Measurements from ENCODE around the gene KIRREL3. TPM values are rescaled to one million over a fixed set of nuclear protein-coding genes. Genes with fewer than 3 reads are reported as not detected.

The KIRREL3 gene
- polyA plus RNA-seq, 1 of the 3 experiments (the other 2 are of a cell fraction), result 3.7 TPM

GRCh38 chr11:126896025-126896424 is 104.5 kb downstream of the KIRREL3 start:
- Histone ChIP-seq H3F3A (replicated peaks; ENCODE audit: insufficient read depth) (peaks cover 12% of the 10 kb centered on the region), H3K27ac (ENCODE audit: low read depth in 2 of 2, low read length in 1 of 2) (no peak overlapping the region), H3K9ac (no peak overlapping the region), H3K9me2 (no peaks in the 10 kb centered on the region), H4K20me1 (ENCODE audit: insufficient read depth) (no peaks in the 10 kb centered on the region), H3K79me2 (ENCODE audit: insufficient read depth) (no peaks in the 10 kb centered on the region), H3K4me3 (ENCODE audit: low read depth in 2 of 2, low read length in 1 of 2) (no peak overlapping the region), H2AFZ (ENCODE audit: low read depth) (no peak overlapping the region), H3K27me3 (ENCODE audit: insufficient read depth) (no peaks in the 10 kb centered on the region), H3K4me1 (ENCODE audit: control insufficient read depth in 1 of 2, insufficient read depth in 2 of 2, low read depth in 1 of 2, low read length in 1 of 2) (peaks cover 0 to 12% of the 10 kb centered on the region in 2 experiments; a peak in 2 of 4 replicates), H3K36me3 (replicated peaks in 1 of 2; ENCODE audit: control insufficient read depth in 1 of 2, insufficient read depth in 2 of 2, low read length in 1 of 2) (peaks cover 0 to 3% of the 10 kb centered on the region in 2 experiments), H3K9me3 (no peaks in the 10 kb centered on the region), H3K4me2 (no peak overlapping the region)
- no peak for DNase-seq
- no peak for TF ChIP-seq RCOR1 (IDR thresholded peaks at IDR 0.05; ENCODE audit: low read length)
- no peak for TF ChIP-seq TEAD4 (IDR thresholded peaks at IDR 0.05; ENCODE audit: borderline replicate concordance, insufficient read depth)
- TF ChIP-seq NRF1 (IDR thresholded peaks at IDR 0.05; ENCODE audit: low read depth, low read length), result no peak
- TF ChIP-seq SIN3A (IDR thresholded peaks at IDR 0.05; ENCODE audit: borderline replicate concordance, low read depth, low read length), result no peak
- TF ChIP-seq NFIC (IDR thresholded peaks at IDR 0.05; ENCODE audit: borderline replicate concordance), result no peak
- TF ChIP-seq ELF1 (IDR thresholded peaks at IDR 0.05), result no peak
- no peak for TF ChIP-seq FOSL2 (IDR thresholded peaks at IDR 0.05; ENCODE audit: borderline replicate concordance, low read depth)
- no peak for TF ChIP-seq USF2 (IDR thresholded peaks at IDR 0.05; ENCODE audit: borderline replicate concordance, low read depth, low read length)
- ChIA-PET CTCF (interaction anchor here (1.0 kb wide), 1 partner anchor 289 kb away, joined by 3 read pairs; no protein-coding TSS in a partner anchor), POLR2A (no interaction called here)

GRCh38 chr11:126893796-126894195 is 106.8 kb downstream of the KIRREL3 start:
- CTCF ChIA-PET, result interaction anchor here (1.1 to 1.7 kb wide), 2 partner anchors 8 to 17 kb away, joined by 3 to 5 read pairs; no protein-coding TSS in a partner anchor
- no peak for TF ChIP-seq FOXM1 (IDR thresholded peaks at IDR 0.05; ENCODE audit: low read depth)
- TF ChIP-seq USF1 (IDR thresholded peaks at IDR 0.05; ENCODE audit: borderline replicate concordance, low read depth), result no peak
- TF ChIP-seq CHD2 (IDR thresholded peaks at IDR 0.05; ENCODE audit: low read length, partially characterized antibody), result no peak
- TF ChIP-seq ELF1 (IDR thresholded peaks at IDR 0.05), result no peak
- TF ChIP-seq EP300 (IDR thresholded peaks at IDR 0.05; ENCODE audit: borderline replicate concordance in 1 of 2, low read depth in 1 of 2, low read length in 1 of 2), result no peak
- Histone ChIP-seq H2AFZ (ENCODE audit: low read depth) (no peak overlapping the region), H4K20me1 (ENCODE audit: insufficient read depth) (no peaks in the 10 kb centered on the region), H3K9me3 (no peaks in the 10 kb centered on the region), H3K79me2 (ENCODE audit: insufficient read depth) (no peaks in the 10 kb centered on the region), H3K36me3 (replicated peaks in 1 of 2; ENCODE audit: control insufficient read depth in 1 of 2, insufficient read depth in 2 of 2, low read length in 1 of 2) (peaks cover 0 to 7% of the 10 kb centered on the region in 2 experiments), H3K4me2 (no peak overlapping the region), H3K9ac (no peak overlapping the region), H3K27me3 (ENCODE audit: insufficient read depth) (no peaks in the 10 kb centered on the region), H3K4me3 (ENCODE audit: low read depth in 2 of 2, low read length in 1 of 2) (no peak overlapping the region), H3F3A (replicated peaks; ENCODE audit: insufficient read depth) (peaks cover 12% of the 10 kb centered on the region), H3K4me1 (ENCODE audit: control insufficient read depth in 1 of 2, insufficient read depth in 2 of 2, low read depth in 1 of 2, low read length in 1 of 2) (peaks cover 0 to 12% of the 10 kb centered on the region in 2 experiments; a peak in 2 of 4 replicates), H3K27ac (ENCODE audit: low read depth in 2 of 2, low read length in 1 of 2) (peak overlapping the region in 1 of 2 experiments; percentile 20; a peak in 1 of 4 replicates), H3K9me2 (no peaks in the 10 kb centered on the region)
- POLR2A ChIA-PET, result interaction anchor here (0.6 kb wide), 1 partner anchor 138 kb away, joined by 5 read pairs; no protein-coding TSS in a partner anchor
- no peak for DNase-seq
- WGBS (ENCODE audit: low lambda C conversion rate), result 57% methylated on average over 5 of the region's 5 CpGs

All from SK-N-SH (cell line).